IPS-18a (cell line): ENCODE data around the gene OSBP.
"Not testable (repeated sequence)": the region's sequence is repeated elsewhere in the genome, so short reads cannot be mapped to it uniquely, and the experiment has no call there.

ENCODE experiments used
- H3K27ac ChIP-seq: one replicate; pipeline ENCODE4 v1.5.1; 2013; ENCODE audit warnings: low read length
- H3K27me3 ChIP-seq: one replicate; pipeline ENCODE4 v1.6.1; 2013; ENCODE audit warnings: mild to moderate bottlenecking, low read length; ENCODE audit not compliant: control insufficient read depth, insufficient read depth
- H3K36me3 ChIP-seq: one replicate; pipeline ENCODE4 v1.6.1; 2013; ENCODE audit warnings: low read depth, low read length; ENCODE audit not compliant: control insufficient read depth
- H3K4me1 ChIP-seq: one replicate; pipeline ENCODE4 v1.6.1; 2013; ENCODE audit warnings: low read depth, low read length; ENCODE audit not compliant: control insufficient read depth
- H3K4me3 ChIP-seq: one replicate; pipeline ENCODE4 v1.5.1; 2013; ENCODE audit warnings: low read length
- H3K9ac ChIP-seq: one replicate; pipeline ENCODE4 v1.6.1; 2013; ENCODE audit warnings: mild to moderate bottlenecking, low read length, moderate library complexity
- H3K9me3 ChIP-seq: one replicate; pipeline ENCODE4 v1.6.1; 2013; ENCODE audit warnings: low read depth, low read length; ENCODE audit not compliant: control insufficient read depth

Gene OSBP

DNA sequence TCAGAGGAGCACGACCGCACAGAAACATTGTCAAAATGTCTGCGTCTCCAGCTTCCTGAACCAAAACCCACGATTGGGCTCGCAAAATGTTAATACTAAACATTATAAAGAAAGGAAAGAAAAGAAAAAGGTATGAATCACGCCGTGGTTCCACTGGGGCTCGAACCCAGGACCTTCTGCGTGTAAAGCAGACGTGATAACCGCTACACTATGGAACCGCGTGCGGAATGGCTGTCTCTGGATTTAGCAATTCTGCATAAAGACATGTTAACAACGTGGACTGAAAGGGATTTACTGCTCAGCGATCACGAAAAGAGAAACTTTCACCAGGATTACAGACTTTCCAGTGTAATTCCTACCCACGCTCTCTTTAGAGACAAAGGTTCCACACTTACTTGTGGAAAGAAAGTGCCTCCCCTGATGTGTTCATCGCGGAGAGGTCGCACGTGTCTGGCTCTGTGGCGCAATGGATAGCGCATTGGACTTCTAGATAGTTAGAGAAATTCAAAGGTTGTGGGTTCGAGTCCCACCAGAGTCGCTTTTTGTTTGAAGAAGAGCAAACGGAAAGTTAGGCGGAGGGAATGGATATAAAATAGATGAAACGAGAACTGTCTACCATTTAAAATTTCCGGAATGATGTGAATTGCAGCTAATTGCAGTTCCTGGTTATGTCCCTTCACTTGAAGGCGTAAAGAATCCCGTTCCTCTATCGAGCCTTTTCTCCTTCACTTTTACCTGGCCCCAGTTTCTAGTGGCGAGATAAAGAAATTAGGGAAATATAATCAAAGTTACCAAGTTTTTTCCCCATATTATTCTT lies 64.5 kb downstream of the OSBP start:
- Histone ChIP-seq H3K36me3 (no peaks in the 10 kb centered on the region), H3K4me1 (peaks cover 3% of the 10 kb centered on the region), H3K27me3 (peaks cover 5% of the 10 kb centered on the region)

DNA sequence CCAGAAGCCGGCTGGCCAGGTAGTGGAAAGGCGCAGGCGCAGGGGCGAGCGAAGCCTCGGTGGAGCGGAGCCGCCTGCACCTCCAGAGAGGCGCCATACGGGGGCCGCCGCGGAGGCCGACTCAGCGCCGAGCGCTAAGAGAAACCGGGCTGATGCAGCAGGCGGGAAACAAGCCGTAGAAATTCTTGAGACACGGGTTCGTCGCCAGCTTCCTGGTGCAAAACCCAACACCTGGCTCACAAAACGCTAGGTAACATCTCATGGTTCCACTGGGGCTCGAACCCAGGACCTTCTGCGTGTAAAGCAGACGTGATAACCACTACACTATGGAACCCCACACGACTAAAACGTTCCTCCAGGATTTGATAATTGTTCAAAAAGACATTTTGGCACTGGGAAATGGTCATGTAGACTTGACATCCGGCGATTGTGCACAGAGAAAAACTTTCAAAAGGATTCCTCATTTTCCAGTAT lies 65.2 kb downstream of the OSBP start:
- Histone ChIP-seq H3K9me3 (no peaks in the 10 kb centered on the region), H3K27ac (no peak overlapping the region), H3K36me3 (no peaks in the 10 kb centered on the region), H3K4me1 (peaks cover 3% of the 10 kb centered on the region), H3K4me3 (peak overlapping the region; percentile 89), H3K9ac (peak overlapping the region; percentile 72), H3K27me3 (peaks cover 2% of the 10 kb centered on the region)

More for the DNA sequence above, 64.5 kb downstream of the OSBP start:
- Histone ChIP-seq H3K27ac (no peak overlapping the region), H3K9ac (peak overlapping the region; percentile 61), H3K4me3 (peak overlapping the region; percentile 89), H3K9me3 (no peaks in the 10 kb centered on the region)

DNA sequence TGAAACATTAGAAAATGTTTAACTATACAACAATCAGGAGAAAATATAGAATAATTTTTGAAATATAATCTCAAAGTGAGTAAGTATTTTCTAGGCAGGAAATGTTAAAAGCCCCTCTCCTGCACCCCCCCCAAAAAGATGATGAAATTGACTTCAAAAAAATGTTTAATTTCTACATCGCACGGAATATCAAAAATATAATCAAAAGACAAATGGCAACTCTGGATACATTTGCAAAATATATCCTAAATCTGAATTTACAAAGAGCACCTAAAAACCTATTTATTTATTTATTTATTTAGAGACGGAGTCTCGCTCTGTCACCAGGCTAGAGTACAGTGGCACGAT lies 67.3 kb downstream of the OSBP start:
- Histone ChIP-seq H3K4me3 (no peak overlapping the region), H3K36me3 (no peaks in the 10 kb centered on the region), H3K9ac (no peak overlapping the region), H3K4me1 (peaks cover 3% of the 10 kb centered on the region), H3K27ac (no peak overlapping the region), H3K9me3 (no peaks in the 10 kb centered on the region), H3K27me3 (no peaks in the 10 kb centered on the region)

DNA sequence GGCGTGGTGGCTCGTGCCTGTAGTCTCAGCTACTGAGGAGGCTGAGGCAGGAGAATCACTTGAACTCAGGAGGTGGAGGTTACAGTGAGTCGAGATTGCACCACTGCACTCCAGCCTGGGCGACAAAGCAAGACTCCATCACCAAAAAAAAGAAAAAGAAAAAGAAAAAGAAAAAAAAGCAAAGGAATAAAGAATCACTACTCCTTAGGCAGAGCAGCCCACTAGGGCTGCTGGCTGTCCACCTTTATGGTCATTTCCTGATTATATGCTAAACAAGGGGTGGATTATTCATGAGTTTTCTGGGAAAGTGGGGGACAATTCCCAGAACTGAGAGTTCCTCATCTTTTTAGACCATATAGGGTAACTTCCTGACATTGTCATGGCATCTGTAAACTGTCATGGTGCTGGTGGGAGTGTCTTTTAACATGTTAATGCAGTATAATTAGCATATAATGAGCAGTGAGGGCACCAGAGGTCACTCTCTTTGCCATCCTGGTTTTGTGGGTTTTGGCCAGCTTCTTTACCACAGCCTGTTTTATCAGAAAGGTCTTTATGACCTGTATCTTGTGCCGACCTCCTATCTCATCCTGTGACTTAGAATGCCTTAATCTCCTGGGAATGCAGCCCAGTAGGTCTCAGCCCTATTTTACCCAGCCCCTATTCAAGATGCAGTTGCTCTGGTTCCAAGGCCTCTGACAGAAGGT lies 67.8 kb downstream of the OSBP start:
- not testable (repeated sequence) for H3K4me1 ChIP-seq, H3K9ac ChIP-seq, H3K4me3 ChIP-seq, H3K27me3 ChIP-seq, H3K36me3 ChIP-seq, H3K9me3 ChIP-seq, H3K27ac ChIP-seq

DNA sequence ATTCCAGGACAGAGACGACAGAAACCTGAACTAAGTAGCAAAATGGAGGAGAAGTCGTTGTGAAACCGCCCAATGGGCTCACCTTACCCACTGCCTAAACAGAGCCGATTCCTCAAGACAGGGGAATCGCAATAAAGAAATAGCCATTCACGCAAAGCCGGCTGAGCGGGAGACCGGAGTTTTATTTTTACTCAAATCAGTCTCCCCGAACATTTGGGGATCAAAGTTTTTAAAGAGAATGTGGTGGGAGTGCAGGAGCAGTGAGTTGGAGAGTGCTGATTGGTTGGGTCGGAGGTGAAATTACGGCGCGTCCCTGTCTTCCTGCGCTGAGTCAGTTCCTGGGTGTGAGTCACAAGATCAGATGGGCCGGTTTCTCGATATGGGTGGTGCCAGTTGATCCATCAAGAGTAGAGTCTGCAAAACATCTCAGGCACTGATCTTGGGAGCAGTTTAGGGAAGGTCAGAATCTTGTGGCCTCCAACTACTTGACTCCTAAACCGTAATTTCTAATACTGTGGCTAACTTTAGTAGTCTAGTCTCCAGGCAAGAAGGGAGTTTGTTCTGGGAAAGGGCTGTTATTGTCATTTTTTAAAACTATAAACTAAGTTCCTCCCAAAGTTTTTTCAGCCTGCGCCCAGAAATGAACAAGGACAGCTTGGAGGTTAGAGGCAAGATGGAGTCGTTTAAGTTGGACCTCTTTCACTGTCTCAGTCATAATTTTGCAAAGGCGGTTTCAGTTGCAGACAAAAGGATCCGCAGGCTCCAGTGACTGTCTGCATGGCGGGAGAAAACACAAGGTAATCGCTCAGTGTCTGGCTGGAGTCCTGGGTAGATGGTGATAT lies 70.2 kb downstream of the OSBP start:
- Histone ChIP-seq H3K9ac (no peak overlapping the region), H3K4me1 (no peaks in the 10 kb centered on the region), H3K4me3 (no peak overlapping the region), H3K9me3 (no peaks in the 10 kb centered on the region), H3K27me3 (no peaks in the 10 kb centered on the region), H3K27ac (no peak overlapping the region), H3K36me3 (no peaks in the 10 kb centered on the region)

DNA sequence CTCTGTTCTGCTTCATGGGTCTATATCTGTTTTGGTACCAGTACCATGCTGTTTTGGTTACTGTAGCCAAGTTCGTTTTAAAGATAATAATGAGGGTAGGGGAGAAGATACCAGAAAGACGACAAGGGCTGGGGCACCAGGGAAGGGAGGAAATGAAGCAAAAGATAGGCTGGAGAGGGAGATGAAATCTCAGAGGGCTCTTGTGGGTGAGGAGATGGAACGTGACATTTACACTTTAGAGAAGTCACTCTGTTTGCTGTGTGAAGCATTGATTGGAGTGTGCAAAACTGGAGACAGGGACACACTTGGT lies 70.8 kb downstream of the OSBP start:
- Histone ChIP-seq H3K27ac (no peak overlapping the region), H3K4me3 (no peak overlapping the region), H3K27me3 (no peaks in the 10 kb centered on the region), H3K36me3 (no peaks in the 10 kb centered on the region), H3K9me3 (no peaks in the 10 kb centered on the region), H3K4me1 (no peaks in the 10 kb centered on the region), H3K9ac (no peak overlapping the region)

DNA sequence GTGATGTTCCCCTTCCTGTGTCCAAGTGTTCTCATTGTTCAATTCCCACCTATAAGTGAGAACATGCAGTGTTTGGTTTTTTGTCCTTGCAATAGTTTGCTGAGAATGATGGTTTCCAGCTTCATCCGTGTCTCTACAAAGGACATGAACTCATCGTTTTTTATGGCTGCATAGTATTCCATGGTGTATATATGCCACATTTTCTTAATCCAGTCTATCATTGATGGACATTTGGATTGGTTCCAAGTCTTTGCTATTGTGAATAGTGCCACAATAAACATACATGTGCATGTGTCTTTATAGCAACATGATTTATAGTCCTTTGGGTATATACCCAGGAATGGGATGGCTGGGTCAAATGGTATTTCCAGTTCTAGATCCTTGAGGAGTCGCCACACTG lies 71.9 kb downstream of the OSBP start:
- H3K4me1 ChIP-seq, H3K4me3 ChIP-seq, H3K9ac ChIP-seq, H3K27me3 ChIP-seq, H3K9me3 ChIP-seq, H3K27ac ChIP-seq, H3K36me3 ChIP-seq: not testable (repeated sequence)

DNA sequence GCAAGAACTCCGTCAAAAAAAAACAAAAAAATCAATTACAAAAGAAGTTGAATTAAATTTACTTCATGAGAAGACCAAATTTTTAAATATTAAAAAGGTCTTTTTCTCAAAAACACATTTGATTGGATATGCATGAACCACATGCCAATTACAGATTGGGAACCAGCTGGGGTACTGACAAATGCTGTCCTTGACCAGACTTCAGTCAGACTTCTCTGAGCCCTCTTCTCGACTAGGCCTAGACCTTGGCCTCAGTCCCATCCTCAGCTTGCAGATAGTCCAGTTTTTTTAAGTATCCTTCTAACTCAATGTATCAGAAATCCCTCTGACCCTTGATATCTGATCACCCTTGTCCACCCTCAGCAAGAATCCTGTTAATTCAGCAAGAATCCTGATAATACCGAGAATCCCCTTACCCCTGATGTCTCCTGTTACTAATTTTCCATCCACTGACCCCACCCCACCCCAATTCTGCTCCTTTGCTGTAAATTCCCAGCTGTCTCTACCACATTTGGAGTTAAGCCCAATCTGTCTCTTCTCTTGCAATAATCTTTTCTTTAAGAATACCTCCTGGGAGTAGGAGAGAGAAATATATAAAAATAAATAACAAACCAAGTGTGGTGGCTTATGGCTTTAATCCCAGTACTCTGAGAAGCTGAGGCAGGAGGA lies 73.3 kb downstream of the OSBP start:
- no peaks in the 10 kb centered on the region for H3K9me3 ChIP-seq
- no peak overlapping the region for H3K4me3 ChIP-seq
- H3K36me3 ChIP-seq, result no peaks in the 10 kb centered on the region
- H3K27ac ChIP-seq, result no peak overlapping the region
- no peaks in the 10 kb centered on the region for H3K27me3 ChIP-seq
- no peaks in the 10 kb centered on the region for H3K4me1 ChIP-seq
- no peak overlapping the region for H3K9ac ChIP-seq

DNA sequence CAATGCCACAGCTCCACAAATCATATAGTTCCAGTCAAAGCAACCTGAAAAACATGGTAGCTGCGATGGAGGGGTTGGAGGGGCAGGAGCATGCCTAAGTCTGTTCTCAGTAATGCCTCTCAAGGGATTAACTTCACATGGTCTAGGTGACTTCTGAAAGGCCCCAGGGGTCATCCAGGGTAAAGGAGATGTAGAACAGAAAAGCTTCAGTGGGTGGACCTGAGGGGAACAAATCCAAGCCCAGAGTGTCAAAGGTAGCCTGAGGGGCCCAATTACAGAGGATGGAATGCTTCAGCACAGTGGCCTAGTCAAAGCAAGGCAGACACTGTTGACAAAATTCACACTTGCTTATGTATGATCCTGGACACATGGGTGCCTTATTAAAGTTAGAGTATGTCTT lies 80.9 kb downstream of the OSBP start:
- Histone ChIP-seq H3K4me1 (no peaks in the 10 kb centered on the region), H3K4me3 (no peak overlapping the region), H3K27ac (no peak overlapping the region), H3K27me3 (no peaks in the 10 kb centered on the region), H3K36me3 (no peaks in the 10 kb centered on the region), H3K9ac (no peak overlapping the region), H3K9me3 (no peaks in the 10 kb centered on the region)

DNA sequence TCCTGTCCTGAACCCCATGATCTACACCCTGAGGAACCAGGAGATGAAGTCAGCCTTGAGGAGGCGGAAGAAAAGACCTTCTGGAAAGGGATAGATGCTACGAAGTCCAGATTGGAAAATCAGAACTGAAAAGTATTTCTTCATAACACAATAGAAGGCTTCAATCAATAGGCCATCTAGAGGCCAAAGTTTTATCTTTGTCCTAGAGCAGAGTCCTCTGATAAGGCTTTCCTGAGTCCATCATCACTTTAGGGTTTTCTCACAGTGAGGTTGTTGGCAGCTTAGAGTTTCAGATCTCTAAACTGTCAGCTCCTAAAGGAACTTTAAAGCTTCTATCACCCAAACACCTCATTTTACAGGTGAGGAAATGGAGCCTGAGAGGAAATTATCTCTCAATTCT lies 83.0 kb downstream of the OSBP start:
- H3K27me3 ChIP-seq, result no peaks in the 10 kb centered on the region
- no peak overlapping the region for H3K4me3 ChIP-seq
- H3K36me3 ChIP-seq, result no peaks in the 10 kb centered on the region
- no peaks in the 10 kb centered on the region for H3K9me3 ChIP-seq
- no peak overlapping the region for H3K27ac ChIP-seq
- peaks cover 16% of the 10 kb centered on the region for H3K4me1 ChIP-seq
- no peak overlapping the region for H3K9ac ChIP-seq

DNA sequence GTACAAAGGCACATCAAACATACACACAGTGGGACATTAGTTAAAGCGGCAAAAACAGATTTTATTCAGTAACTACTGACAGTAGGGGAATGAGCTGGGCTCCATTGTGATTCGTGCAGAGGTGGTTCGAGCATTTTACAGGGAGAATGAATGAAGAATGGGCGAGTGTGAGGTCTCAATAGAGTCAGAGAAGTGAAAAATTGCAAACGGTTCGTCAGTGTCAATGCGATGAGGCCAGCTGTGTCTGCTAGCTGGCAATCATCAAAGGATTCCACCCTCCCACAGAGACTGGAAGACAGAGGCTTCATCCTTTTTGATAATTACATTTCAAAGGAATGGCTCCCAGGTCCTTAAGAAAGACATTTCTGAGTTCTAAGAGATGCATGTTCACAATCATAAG lies 86.9 kb downstream of the OSBP start:
- Histone ChIP-seq H3K9me3 (no peaks in the 10 kb centered on the region), H3K4me1 (peaks cover 24% of the 10 kb centered on the region), H3K4me3 (no peak overlapping the region), H3K27me3 (no peaks in the 10 kb centered on the region), H3K36me3 (no peaks in the 10 kb centered on the region), H3K27ac (no peak overlapping the region), H3K9ac (no peak overlapping the region)
